GM08714 (cell line): ENCODE measurements around the gene SYT3.
"Not testable (repeated sequence)": the region's sequence is repeated elsewhere in the genome, so short reads cannot be mapped to it uniquely, and the experiment has no call there.

Source experiments
- H3K4me3 ChIP-seq: fragments of 200-500 bp; sonication (Bioruptor generic); 2 replicates; pipeline ENCODE4 v1.5.1; 2014; ENCODE audit warnings: mild to moderate bottlenecking, low read length, inconsistent platforms
- ZNF274 ChIP-seq: IDR thresholded peaks from 2 replicates; pipeline ENCODE4 v1.6.1; 2012; ENCODE audit warnings: mild to moderate bottlenecking, low read depth, low read length

The SYT3 gene

GRCh38 chr19:50633359-50633758 is 6.3 kb downstream of the SYT3 start:
- TF ChIP-seq ZNF274, result no peak
- H3K4me3 ChIP-seq, result no peak overlapping the region

- no peak overlapping the region for H3K4me3 ChIP-seq
- TF ChIP-seq ZNF274, result no peak
These were observed 7.4 kb downstream of the SYT3 start for GRCh38 chr19:50632151-50632835.

GRCh38 chr19:50629801-50630200 is 9.9 kb downstream of the SYT3 start:
- no peak for TF ChIP-seq ZNF274
- H3K4me3 ChIP-seq, result no peak overlapping the region

GRCh38 chr19:50629194-50629593 is 10.5 kb downstream of the SYT3 start:
- no peak overlapping the region for H3K4me3 ChIP-seq
- TF ChIP-seq ZNF274, result no peak

GRCh38 chr19:50628551-50628950 is 11.1 kb downstream of the SYT3 start:
- TF ChIP-seq ZNF274, result no peak
- H3K4me3 ChIP-seq, result no peak overlapping the region

- H3K4me3 ChIP-seq, result no peak overlapping the region
- no peak for TF ChIP-seq ZNF274
These were observed 11.5 kb downstream of the SYT3 start for GRCh38 chr19:50628146-50628545.

GRCh38 chr19:50626795-50627194 is 12.9 kb downstream of the SYT3 start:
- TF ChIP-seq ZNF274, result no peak
- no peak overlapping the region for H3K4me3 ChIP-seq

GRCh38 chr19:50626011-50626410 is 13.7 kb downstream of the SYT3 start:
- TF ChIP-seq ZNF274, result no peak
- H3K4me3 ChIP-seq, result no peak overlapping the region

- no peak for TF ChIP-seq ZNF274
These were observed 14.6 kb downstream of the SYT3 start for GRCh38 chr19:50624949-50625600.

GRCh38 chr19:50620394-50620906 is 19.2 kb downstream of the SYT3 start:
- not testable (repeated sequence) for H3K4me3 ChIP-seq

More at GRCh38 chr19:50624949-50625600, 14.6 kb downstream of the SYT3 start:
- no peak overlapping the region for H3K4me3 ChIP-seq

GRCh38 chr19:50619184-50619583 is 20.5 kb downstream of the SYT3 start:
- H3K4me3 ChIP-seq, result not testable (repeated sequence)

- not testable (repeated sequence) for H3K4me3 ChIP-seq
These were observed 21.3 kb downstream of the SYT3 start for GRCh38 chr19:50618379-50618778.

- not testable (repeated sequence) for H3K4me3 ChIP-seq
These were observed 26.9 kb downstream of the SYT3 start for GRCh38 chr19:50612504-50613404.

GRCh38 chr19:50607874-50608785 is 31.6 kb downstream of the SYT3 start:
- H3K4me3 ChIP-seq, result no peak overlapping the region
- no peak for TF ChIP-seq ZNF274
